ENCODE results near the gene SLC24A3. TPM values are rescaled to one million over a fixed set of nuclear protein-coding genes. Genes with fewer than 3 reads are reported as not detected.

Gene SLC24A3
- total and polyA plus RNA-seq, 2 experiments from 2014 or later: 0.81 to 2.5 TPM

- TF ChIP-seq, protein P1, sequence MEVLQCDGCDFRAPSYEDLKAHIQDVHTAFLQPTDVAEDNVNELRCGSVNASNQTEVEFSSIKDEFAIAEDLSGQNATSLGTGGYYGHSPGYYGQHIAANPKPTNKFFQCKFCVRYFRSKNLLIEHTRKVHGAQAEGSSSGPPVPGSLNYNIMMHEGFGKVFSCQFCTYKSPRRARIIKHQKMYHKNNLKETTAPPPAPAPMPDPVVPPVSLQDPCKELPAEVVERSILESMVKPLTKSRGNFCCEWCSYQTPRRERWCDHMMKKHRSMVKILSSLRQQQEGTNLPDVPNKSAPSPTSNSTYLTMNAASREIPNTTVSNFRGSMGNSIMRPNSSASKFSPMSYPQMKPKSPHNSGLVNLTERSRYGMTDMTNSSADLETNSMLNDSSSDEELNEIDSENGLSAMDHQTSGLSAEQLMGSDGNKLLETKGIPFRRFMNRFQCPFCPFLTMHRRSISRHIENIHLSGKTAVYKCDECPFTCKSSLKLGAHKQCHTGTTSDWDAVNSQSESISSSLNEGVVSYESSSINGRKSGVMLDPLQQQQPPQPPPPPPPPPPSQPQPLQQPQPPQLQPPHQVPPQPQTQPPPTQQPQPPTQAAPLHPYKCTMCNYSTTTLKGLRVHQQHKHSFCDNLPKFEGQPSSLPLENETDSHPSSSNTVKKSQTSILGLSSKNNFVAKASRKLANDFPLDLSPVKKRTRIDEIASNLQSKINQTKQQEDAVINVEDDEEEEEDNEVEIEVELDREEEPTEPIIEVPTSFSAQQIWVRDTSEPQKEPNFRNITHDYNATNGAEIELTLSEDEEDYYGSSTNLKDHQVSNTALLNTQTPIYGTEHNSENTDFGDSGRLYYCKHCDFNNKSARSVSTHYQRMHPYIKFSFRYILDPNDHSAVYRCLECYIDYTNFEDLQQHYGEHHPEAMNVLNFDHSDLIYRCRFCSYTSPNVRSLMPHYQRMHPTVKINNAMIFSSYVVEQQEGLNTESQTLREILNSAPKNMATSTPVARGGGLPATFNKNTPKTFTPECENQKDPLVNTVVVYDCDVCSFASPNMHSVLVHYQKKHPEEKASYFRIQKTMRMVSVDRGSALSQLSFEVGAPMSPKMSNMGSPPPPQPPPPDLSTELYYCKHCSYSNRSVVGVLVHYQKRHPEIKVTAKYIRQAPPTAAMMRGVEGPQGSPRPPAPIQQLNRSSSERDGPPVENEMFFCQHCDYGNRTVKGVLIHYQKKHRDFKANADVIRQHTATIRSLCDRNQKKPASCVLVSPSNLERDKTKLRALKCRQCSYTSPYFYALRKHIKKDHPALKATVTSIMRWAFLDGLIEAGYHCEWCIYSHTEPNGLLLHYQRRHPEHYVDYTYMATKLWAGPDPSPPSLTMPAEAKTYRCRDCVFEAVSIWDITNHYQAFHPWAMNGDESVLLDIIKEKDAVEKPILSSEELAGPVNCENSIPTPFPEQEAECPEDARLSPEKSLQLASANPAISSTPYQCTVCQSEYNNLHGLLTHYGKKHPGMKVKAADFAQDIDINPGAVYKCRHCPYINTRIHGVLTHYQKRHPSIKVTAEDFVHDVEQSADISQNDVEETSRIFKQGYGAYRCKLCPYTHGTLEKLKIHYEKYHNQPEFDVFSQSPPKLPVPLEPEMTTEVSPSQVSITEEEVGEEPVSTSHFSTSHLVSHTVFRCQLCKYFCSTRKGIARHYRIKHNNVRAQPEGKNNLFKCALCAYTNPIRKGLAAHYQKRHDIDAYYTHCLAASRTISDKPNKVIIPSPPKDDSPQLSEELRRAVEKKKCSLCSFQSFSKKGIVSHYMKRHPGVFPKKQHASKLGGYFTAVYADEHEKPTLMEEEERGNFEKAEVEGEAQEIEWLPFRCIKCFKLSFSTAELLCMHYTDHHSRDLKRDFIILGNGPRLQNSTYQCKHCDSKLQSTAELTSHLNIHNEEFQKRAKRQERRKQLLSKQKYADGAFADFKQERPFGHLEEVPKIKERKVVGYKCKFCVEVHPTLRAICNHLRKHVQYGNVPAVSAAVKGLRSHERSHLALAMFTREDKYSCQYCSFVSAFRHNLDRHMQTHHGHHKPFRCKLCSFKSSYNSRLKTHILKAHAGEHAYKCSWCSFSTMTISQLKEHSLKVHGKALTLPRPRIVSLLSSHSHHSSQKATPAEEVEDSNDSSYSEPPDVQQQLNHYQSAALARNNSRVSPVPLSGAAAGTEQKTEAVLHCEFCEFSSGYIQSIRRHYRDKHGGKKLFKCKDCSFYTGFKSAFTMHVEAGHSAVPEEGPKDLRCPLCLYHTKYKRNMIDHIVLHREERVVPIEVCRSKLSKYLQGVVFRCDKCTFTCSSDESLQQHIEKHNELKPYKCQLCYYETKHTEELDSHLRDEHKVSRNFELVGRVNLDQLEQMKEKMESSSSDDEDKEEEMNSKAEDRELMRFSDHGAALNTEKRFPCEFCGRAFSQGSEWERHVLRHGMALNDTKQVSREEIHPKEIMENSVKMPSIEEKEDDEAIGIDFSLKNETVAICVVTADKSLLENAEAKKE (CRISPR knock-in tag; IDR thresholded peaks at IDR 0.05): no peak
- TF ChIP-seq NANOG (IDR thresholded peaks at IDR 0.05; ENCODE audit: borderline replicate concordance) (no peak), JUNB (IDR thresholded peaks at IDR 0.05; ENCODE audit: unreplicated experiment) (no peak), EZH2phosphoT487 (IDR thresholded peaks at IDR 0.05; ENCODE audit: unreplicated experiment) (no peak), EZH2 (IDR thresholded peaks at IDR 0.05; ENCODE audit: low read depth, unreplicated experiment) (no peak), ZNF331 (CRISPR knock-in tag; IDR thresholded peaks at IDR 0.05; ENCODE audit: low read depth) (no peak), CREB1 (CRISPR knock-in tag; IDR thresholded peaks at IDR 0.05; ENCODE audit: low read depth) (no peak), ZNF114 (CRISPR knock-in tag; IDR thresholded peaks at IDR 0.05) (no peak), STAT1 (IDR thresholded peaks at IDR 0.05; ENCODE audit: unreplicated experiment) (no peak), REST (IDR thresholded peaks at IDR 0.05; ENCODE audit: unreplicated experiment) (no peak), POLR2AphosphoS5 (IDR thresholded peaks at IDR 0.05; ENCODE audit: low read depth) (no peak)
- TF ChIP-seq, protein P2, sequence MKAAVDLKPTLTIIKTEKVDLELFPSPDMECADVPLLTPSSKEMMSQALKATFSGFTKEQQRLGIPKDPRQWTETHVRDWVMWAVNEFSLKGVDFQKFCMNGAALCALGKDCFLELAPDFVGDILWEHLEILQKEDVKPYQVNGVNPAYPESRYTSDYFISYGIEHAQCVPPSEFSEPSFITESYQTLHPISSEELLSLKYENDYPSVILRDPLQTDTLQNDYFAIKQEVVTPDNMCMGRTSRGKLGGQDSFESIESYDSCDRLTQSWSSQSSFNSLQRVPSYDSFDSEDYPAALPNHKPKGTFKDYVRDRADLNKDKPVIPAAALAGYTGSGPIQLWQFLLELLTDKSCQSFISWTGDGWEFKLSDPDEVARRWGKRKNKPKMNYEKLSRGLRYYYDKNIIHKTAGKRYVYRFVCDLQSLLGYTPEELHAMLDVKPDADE (IDR thresholded peaks at IDR 0.05): no peak
- TF ChIP-seq, protein P3, sequence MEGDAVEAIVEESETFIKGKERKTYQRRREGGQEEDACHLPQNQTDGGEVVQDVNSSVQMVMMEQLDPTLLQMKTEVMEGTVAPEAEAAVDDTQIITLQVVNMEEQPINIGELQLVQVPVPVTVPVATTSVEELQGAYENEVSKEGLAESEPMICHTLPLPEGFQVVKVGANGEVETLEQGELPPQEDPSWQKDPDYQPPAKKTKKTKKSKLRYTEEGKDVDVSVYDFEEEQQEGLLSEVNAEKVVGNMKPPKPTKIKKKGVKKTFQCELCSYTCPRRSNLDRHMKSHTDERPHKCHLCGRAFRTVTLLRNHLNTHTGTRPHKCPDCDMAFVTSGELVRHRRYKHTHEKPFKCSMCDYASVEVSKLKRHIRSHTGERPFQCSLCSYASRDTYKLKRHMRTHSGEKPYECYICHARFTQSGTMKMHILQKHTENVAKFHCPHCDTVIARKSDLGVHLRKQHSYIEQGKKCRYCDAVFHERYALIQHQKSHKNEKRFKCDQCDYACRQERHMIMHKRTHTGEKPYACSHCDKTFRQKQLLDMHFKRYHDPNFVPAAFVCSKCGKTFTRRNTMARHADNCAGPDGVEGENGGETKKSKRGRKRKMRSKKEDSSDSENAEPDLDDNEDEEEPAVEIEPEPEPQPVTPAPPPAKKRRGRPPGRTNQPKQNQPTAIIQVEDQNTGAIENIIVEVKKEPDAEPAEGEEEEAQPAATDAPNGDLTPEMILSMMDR (conservative IDR thresholded peaks at IDR 0.05; ENCODE audit: low read depth in 2 of 2): no peak
- Histone ChIP-seq H3K9me2 (ENCODE audit: insufficient read depth) (no peaks in the 10 kb centered on the region), H2AFZ (peak overlapping the region; percentile 92; the same call in 1 of the 2 replicates), H3K36me3 (ENCODE audit: insufficient read depth) (no peaks in the 10 kb centered on the region), H3K4me3 (no peak overlapping the region), H3K4me1 (ENCODE audit: insufficient read depth) (no peaks in the 10 kb centered on the region; the same call in 1 of the 2 replicates), H3K27me3 (ENCODE audit: insufficient read depth) (no peaks in the 10 kb centered on the region), H3F3A (replicated peaks; ENCODE audit: low read depth) (no peaks in the 10 kb centered on the region), H3K79me2 (replicated peaks; ENCODE audit: insufficient read depth) (no peaks in the 10 kb centered on the region), H4K20me1 (replicated peaks; ENCODE audit: insufficient read depth) (no peaks in the 10 kb centered on the region), H3K27ac (ENCODE audit: low read depth) (no peak overlapping the region), H3K4me2 (no peak overlapping the region)
- ATAC-seq (peak; percentile 54), DNase-seq (ENCODE audit: low spot score) (peak; percentile 25)
- no peaks in the 10 kb centered on the region for H3K9me3 Mint-ChIP-seq
- H3K4me1 Mint-ChIP-seq: peaks cover 34% of the 10 kb centered on the region
- peaks cover 5% of the 10 kb centered on the region for H3K27me3 Mint-ChIP-seq (ENCODE audit: insufficient read depth, low read depth, poor library complexity)
- H3K27ac Mint-ChIP-seq: peak overlapping the region; percentile 55; the same call in 1 of the 2 replicates
- no peak overlapping the region for H3K4me3 Mint-ChIP-seq
- no peaks in the 10 kb centered on the region for H3K36me3 Mint-ChIP-seq (ENCODE audit: low read depth)
These were observed 557.9 kb downstream of the SLC24A3 start for GRCh38 chr20:19770375-19770774.
